HG03135 (cell line): ENCODE results near the gene KRTAP6-3.

Experiments used
- ATAC-seq: cut with Tn5 transposase; IDR thresholded peaks from one replicate; pipeline ENCODE4 v1.9.1; 2021; ENCODE audit warnings: mild to moderate bottlenecking, moderate library complexity; ENCODE audit not compliant: unreplicated experiment

Gene KRTAP6-3

GRCh38 chr21:30623362-30623761, 31.1 kb downstream of the KRTAP6-3 start:
- ATAC-seq: no peak

GRCh38 chr21:30625449-30626165, 33.4 kb downstream of the KRTAP6-3 start:
- ATAC-seq: no peak

DNA sequence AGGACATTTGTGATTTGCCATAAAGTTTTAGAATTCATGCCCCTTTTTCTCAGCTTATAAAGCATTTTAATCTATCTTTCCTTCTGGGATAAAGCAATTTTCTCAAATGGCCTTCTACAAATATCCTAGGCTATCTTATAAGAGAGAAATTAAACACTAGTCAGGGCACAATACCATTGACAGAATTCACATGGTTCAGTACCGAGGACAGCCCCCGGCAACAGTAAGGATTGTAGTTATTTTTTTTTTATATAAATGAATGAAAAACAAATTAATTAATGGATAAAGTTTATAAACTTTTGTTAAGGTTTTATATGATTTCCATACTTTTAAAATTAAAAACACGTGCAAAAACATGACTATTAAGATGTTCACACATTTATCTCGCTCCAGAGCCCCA, 35.9 kb downstream of the KRTAP6-3 start:
- ATAC-seq: no peak

DNA sequence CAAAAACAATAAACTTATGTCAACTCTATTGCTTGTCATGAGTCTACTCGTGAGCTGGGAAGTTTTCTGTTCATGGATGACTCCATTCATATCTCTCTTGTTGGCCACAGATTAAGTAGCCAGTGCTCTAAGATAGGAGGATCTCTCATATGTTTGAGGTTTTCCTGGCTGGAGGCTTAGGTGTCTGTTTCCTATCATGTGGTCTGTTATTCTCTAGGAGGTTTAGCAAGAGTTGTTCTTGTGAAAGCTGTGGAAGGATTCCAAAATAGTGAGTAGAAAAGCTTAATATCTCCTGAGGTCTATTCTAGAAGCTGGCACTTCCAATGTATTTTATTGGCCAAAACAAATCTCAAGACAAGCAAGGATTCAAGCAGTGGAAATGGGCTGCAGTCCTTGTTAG, 37.0 kb downstream of the KRTAP6-3 start:
- ATAC-seq: no peak

DNA sequence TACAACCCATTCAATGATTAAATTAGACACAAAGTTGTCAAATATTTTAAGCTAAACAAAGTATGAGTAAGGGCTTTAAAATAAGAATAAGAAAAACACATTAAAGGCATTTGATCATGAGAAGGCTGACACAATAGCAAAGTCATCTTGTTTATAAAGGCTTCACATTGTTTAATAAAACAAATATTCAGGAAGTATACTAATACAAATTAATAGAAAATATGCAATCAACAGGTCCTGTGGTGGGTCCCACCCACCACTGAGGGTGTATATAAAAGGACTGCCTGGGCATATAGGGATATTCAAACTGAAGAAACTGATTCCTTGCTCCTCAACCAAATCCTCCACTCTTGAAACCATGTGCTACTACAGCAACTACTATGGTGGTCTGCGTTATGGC, 42.7 kb downstream of the KRTAP6-3 start, which contains the start of gene KRTAP20-2:
KRTAP20-2 (plus strand) TSS at position 301 of the 400 bp plus-strand sequence; CDS start at position 359, 58 bp downstream.
- ATAC-seq: no peak

DNA sequence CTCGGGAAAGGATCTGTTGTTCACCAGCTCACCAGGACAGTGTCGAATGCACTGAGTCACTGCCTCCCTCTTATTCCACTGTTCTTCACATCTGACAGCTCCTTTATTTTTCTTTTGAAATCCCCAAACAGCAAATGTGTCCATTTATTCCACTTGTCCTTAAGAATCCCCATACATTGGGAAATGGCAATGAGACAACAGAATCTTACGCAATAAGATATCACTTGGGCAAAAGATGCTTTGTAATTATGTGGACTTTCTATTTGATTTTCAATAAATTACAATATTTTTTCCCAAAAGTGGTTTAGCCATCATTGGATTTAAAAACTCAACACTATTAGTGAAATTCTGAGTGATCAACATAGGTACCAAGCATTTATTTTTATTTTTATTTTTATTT, 46.4 kb downstream of the KRTAP6-3 start:
- ATAC-seq: no peak

GRCh38 chr21:30642564-30642963, 50.3 kb downstream of the KRTAP6-3 start, which contains the start of gene KRTAP20-3:
KRTAP20-3 (plus strand) TSS chr21:30642864.
- ATAC-seq: no peak
